Measurements from ENCODE around the gene PHPT1.

Gene PHPT1

DNA sequence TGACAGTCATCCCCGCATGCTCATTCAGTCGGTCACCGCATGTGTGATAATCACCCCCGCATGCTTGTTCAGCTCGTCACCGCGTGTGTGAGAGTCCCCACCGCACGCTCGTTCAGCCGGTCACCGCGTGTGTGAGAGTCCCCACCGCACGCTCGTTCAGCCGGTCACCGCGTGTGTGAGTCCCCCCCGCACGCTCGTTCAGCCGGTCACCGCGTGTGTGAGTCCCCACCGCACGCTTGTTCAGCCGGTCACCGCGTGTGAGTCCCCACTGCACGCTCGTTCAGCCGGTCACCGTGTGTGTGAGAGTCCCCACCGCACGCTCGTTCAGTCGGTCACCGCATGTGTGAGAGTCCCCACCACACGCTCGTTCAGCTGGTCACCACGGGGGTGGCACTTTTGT lies 40.6 kb downstream of the PHPT1 start:
- no peak for DNase-seq

DNA sequence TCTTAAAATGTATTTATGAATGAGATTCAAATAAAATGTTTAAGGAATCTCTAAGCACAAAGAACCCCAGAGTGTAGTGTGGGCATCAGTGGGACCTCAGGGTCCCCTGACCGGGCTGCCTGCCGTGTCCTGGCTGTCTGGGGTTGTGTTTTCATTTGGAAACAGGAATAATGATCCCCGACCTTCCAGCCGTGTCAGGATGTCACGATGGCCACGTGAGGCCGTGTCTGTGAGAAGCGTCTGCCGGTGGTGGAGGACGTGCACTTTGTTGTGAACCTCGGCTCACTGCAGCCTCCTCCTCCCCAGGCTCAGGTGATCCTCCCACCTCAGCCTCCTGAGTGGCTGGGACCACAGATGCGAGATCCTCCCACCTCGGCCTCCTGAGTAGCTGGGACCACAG lies 41.5 kb downstream of the PHPT1 start:
- DNase-seq: no peak

DNA sequence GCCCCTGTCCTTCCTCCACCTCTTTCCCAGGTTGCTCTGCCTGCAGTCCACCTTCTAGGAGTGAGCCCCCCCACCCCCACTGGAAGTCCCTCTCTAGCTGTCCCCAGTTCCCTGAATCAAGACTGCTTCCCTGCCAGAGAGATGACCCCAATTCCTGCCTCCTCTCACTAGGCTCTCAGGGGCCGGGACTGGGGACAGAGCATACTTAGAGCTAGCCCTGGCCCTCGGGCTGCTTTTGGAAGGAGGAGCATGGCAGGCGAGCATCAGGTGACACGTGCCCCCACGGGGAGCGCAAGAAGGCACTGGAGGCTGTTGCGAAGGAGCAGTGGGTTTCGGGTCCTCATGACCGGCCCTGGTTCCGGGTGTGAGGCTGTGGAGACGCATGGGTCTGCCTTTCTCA lies 46.8 kb downstream of the PHPT1 start:
- DNase-seq: no peak

DNA sequence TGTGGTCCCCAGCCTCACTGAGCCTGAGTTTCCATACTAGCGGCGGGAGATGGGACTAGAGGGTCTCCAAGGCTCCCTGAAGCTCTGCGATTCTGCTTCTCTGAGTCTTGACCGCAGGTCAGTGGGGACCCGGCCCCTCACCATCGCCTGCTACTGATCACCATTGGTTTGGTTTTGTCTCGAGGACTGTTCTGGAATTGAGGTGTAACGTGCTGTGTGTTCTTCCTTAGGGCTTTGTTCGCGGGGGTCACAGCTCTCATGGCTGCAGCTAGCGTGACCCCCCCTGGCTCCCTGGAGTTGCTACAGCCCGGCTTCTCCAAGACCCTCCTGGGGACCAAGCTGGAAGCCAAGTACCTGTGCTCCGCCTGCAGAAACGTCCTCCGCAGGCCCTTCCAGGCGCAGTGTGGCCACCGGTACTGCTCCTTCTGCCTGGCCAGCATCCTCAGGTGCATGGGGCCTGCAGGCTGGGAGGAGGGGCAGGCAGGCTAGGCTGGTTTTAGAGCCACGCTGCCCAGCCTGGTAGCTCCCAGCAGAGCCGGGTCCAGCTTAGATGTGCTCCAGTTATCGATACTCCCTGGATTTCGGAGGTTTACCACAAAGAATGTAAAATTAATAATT lies 49.4 kb downstream of the PHPT1 start:
- DNase-seq: no peak

GRCh38 chr9:136899196-136899595 lies 50.0 kb downstream of the PHPT1 start:
- no peak for DNase-seq

GRCh38 chr9:136900556-136900955 lies 51.3 kb downstream of the PHPT1 start:
- no peak for DNase-seq
